Activated T-cell treated with anti-CD3 and anti-CD28 coated beads for 1 hour (primary cell): ENCODE data around the gene SLC4A9.
"Not testable (repeated sequence)": the region's sequence is repeated elsewhere in the genome, so short reads cannot be mapped to it uniquely, and the experiment has no call there.

Experiments
- DNase-seq: peaks from one replicate; pipeline ENCODE4 v3.0.0-alpha.2; 2020; ENCODE audit warnings: low read depth

SLC4A9 gene

DNA sequence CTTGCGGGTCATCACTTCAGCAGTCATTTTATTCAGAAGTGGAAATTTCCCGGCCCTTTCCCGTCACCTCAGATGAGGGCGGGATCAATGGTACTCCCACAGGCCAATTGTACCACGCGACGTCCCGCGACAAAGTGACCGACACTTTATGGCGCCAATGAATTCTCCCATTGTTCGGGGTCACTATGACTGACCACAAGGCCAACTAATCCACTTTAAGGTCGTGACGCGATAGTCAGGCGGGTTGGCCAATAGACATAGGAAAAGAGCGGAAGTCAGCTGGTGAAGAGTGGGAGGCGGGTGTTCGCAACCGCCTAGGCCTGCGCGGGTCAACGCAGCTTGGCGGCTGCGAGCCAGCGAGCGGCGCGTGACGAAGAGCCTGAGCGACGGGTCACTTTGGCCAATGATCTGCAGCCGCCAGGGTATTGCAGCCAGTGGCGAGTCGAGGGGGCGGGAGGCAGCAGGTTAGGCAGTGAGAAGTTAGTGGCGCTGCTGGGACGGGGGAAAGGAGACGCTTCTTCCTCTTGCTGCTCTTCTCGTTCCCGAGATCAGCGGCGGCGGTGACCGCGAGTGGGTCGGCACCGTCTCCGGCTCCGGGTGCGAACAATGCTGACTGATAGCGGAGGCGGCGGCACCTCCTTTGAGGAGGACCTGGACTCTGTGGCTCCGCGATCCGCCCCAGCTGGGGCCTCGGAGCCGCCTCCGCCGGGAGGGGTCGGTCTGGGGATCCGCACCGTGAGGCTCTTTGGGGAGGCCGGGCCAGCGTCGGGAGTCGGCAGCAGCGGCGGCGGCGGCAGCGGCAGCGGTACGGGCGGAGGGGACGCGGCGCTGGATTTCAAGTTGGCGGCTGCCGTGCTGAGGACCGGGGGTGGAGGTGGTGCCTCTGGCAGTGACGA, 41.6 kb downstream of the SLC4A9 start, which contains the start of gene ANKHD1:
Gene ANKHD1 (plus strand): TSS at position 472 of the 896 bp plus-strand sequence. CDS start 135 bp downstream, at position 607.
- peak; percentile 88 for DNase-seq

DNA sequence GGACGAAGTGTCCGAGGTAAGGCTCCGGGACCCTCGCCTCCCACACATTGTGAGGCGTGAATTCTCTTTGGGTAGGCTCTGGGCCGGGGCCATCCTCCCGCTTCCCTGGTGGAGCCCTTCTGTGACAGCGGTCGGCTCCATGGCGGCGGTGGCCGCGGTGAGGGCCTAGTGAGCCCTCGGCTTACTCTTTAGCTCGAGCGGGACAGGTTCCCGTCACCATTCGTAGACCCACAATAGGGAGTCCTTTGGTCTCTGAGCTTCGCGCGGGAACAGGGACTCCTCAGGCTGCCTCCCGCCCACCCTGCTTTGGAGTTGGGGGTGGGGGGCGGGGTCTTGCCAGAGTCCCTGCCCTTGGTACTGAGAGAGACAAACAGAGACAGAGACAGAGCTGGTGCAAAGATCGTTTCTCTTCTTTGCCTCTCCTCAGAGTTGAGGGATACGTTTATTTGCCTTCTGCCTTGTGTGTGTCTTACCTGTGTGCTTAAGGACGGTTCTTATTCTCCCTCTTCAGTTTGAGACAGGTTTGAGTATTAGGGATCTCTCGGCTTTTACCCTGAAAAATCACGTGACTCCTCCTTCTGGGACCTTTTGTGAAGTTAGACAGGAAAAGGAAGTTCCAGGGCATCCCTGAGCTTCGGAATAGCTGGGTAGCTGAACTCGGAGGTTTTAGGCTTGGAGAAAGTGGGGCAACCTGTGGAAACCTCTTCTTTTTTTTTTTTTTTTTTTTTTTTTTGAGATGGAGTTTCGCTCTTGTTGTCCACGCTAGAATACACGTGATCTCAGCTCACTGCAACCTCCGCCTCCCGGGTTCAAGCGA, 42.5 kb downstream of the SLC4A9 start:
- DNase-seq, result peak; percentile 29

DNA sequence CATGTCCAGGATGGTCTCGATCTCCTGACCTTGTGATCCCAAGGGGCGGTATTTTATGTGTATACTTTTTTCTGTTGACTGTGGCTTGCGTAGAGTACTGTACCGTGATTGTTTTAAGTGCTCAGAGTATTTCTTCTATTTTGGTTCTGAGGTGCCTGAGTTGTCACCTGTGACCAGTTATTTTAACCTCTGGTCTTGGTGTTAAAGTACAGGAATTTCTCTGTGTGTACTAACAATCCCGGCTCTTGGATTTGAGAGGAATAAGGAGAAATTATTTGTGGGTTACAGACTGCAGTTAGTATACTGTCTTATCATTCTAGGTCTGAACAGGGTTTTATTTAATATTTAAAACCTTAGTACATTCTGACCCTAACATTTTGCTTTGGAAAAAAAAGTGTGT, 43.6 kb downstream of the SLC4A9 start:
- DNase-seq, result no peak

DNA sequence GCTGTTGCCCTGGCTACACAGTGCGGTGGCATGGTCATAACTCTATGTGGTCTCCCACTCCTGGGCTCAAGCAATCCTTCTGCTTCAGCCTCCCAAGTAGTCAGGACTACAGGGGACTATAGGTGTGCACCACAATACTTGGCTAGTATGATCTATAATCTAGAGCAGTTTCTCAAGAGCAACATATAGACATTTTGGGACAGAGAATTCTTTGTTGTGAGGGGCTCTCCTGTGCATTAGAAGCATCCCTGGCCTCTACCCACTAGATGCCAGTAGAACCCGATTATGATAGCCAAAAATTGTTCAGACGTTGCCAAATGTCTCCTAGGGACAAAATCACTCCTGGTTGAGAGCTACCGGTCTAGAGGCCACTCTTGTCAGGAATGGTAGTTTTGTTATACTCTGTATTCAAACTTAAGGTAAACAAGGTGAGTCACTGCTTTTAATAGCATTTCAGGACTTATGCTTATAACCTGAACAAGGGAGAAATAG, 48.8 kb downstream of the SLC4A9 start:
- no peak for DNase-seq

- no peak for DNase-seq
These were observed 53.2 kb downstream of the SLC4A9 start for GRCh38 chr5:140413230-140413629.

- DNase-seq, result no peak
These were observed 57.2 kb downstream of the SLC4A9 start for GRCh38 chr5:140417235-140417634.

DNA sequence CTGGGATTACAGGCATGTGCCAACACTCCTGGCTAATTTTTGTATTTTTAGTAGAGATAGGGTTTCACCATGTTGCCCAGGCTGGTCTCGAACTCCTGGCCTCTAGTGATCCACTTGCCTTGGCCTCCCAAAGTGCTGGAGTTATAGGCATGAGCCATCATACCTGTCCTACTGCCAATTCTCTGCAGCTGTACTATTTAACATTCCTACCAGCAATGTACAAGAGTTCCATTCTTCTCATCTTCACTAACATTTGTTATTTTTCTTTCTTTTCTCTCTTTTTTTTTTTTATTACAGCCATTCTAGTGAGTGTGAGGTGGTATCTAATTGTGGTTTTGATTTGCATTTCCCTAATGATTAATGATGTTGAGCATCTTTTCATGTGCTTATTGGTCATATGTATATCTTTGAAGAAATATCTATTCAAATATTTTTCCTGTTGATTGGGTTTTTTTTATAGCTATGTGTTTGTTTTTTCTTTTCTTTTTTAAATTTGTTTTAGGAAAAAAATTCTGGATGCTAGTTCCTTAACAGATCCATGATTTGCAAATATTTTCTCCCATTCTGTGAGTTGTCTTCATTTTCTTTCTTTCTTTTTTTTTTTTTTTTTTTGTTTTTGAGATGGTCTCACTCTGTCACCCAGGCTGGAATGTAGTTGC, 59.0 kb downstream of the SLC4A9 start:
- DNase-seq, result no peak

- no peak for DNase-seq
These were observed 60.2 kb downstream of the SLC4A9 start for GRCh38 chr5:140420226-140420570.

DNA sequence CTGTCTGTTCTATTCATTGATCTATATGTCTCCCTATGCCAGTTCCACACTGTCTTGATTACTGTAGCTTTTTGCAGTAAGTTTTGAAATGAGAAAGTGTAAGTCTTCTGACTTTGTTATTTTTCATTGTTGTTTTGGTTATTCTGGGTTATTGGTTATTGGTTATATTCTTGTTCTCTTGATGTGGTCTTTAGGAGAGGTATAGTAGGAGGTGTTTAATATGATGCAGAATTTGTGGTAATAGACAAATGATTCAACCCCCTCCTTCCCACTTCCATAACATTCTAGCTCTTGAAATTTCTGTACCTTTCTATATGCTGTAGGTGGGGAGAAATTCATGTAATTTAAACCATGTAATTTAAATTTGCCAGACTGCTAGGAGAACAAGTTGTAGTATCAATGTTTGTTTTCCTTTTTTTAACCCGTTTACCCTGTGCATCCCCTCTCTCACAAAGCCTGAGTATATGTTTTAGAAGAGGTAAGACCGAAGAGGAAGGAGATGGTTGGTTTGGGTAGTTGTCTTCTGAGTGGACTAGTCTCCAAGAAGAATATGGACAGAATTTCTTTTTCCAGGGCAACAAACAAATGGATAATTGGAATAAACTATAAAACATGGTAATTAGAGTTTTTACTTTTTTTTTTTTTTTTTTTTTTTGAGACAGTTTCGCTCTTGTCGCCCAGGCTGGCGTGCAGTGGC, 60.8 kb downstream of the SLC4A9 start:
- DNase-seq, result no peak

DNA sequence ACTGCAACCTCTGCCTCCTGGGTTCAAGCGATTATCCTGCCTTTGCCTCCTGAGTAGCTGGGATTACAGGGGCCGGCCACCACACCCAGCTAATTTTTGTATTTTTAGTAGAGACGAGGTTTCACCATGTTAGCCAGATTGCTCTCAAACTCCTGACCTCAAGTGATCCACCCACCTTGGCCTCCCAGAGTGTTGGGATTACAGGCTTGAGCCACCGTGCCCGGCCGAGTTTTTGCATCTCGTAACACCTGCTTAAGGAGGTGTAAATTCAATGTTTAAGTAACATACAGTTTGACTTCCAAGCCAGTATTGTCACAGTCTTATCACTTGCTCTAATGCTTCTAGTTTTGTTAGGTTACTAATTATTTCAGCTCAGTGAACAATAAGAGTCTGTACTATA, 61.4 kb downstream of the SLC4A9 start:
- not testable (repeated sequence) for DNase-seq

DNA sequence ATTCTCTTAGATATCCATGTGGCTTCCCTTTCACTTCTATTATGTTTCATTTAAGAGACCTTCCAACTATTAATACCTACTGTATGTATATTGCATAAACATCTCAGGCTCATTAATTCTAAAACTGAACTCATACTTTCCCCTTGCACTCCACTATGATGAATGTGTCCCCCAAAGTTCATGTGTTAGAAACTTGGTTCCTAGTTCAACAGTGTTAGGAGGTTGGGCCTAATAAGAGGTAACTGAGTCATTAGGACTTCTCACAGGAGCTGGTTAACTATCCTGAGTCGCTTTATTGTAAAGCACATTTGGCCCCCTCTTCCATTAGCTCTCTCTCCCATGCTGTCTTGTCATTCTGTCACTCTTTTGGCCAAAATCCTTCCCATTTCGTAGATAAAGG, 63.6 kb downstream of the SLC4A9 start:
- DNase-seq, result no peak

DNA sequence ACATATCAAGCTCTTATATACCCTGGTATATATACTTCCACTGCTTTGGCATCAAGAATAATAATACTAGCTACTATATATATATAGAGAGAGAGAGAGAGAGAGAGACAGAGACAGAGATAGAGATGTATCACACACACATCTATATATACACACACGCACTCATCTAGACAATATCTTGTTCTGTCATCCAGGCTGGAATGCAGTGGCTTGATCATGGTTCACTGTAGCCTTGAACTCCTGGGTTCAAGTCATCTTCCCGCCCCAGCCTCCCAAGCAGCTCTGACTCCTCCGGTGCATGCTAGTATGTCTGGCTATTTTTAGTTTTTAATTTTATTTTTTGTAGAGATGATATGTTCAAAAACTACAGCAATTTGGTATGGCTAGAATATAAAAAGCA, 64.1 kb downstream of the SLC4A9 start:
- DNase-seq, result no peak
